Smooth muscle cell of the brain vasculature (primary cell): ENCODE data around the gene PPFIA1.
A peak's percentile ranks its signal among the peaks of the same experiment; 100 is the strongest.

Experiments
- DNase-seq: peaks from one replicate; pipeline ENCODE4 v3.0.0-alpha.2; 2012; ENCODE audit warnings: low read depth, low spot score

The PPFIA1 gene

DNA sequence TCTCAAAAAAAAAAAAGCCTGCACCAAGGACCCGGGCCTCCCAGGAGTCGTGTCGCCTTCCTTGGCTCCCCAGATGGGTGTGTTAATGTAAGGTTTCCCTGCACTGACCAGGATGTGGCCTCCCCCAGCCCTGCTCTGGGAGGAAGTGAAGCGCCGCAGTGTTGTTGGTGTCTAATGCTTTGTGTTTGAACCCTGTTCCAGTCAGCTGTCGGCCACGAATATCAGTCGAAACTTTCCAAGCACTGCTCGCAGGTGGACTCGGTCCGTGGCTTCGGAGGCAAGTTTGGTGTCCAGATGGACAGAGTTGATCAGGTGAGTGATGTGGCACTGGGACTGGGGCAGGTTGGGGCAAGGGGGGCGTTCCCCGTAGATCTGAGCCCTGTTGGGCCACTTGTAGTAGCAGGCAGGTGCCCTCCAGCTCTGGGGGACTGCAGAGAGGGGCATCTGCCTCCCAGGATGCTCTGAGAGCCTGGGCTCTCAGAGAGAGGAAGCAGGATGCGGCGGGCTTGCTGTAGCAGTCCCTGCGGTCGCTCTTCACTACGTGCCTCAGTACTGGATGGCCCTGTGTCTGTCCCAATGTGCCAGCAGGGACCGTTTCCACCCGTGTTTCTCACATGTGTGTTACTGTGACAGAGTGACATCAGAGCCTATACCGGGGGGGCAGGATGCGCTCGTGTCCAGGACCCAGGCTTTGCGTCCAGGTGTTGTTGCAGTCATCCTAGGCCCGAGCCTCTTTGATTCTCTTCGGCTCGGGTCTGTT is 144.0 kb downstream of the PPFIA1 start:
- DNase-seq: no peak

- peak; percentile 70 for DNase-seq
Observed at GRCh38 chr11:70415191-70415590, 144.7 kb downstream of the PPFIA1 start.

- no peak for DNase-seq
Observed at GRCh38 chr11:70415642-70416395, 145.3 kb downstream of the PPFIA1 start.

DNA sequence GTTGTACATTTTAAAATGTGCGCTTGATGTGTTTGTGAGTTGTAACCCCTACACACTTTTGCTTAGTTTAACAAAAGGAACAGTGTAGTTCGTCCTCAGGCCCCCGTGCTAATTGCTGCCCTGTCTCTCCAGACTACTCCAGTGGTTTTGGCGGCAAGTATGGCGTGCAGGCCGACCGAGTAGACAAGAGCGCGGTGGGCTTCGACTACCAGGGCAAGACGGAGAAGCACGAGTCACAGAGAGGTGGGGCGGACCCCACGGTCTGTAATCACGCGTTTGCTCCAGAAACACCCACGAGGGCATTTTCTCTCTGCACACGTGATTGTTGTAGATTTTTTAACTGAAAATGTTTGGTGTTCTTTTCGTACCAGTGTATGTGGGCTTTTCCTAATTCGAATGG is 146.4 kb downstream of the PPFIA1 start:
- no peak for DNase-seq

DNA sequence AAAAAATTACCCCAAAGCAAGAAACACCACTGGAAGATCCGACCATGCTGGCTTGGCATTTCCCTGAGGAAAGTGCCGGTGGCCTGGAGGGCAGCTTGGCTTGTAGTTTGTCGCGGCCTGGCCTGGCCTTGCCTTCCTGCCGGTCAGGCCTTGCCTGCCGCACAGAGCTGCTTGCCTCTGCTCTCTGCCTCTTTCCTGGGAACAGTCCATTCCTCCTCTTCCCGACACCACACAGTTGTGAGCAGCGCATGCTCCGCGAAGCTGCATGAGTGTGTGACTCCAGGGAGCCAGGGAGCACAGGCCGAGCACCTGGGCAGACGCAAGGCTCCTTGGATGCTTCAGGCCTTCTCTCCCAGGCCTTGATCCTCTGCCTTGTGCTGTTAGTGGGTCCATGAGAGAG is 147.6 kb downstream of the PPFIA1 start:
- no peak for DNase-seq

GRCh38 chr11:70419307-70420007 is 149.0 kb downstream of the PPFIA1 start:
- no peak for DNase-seq

DNA sequence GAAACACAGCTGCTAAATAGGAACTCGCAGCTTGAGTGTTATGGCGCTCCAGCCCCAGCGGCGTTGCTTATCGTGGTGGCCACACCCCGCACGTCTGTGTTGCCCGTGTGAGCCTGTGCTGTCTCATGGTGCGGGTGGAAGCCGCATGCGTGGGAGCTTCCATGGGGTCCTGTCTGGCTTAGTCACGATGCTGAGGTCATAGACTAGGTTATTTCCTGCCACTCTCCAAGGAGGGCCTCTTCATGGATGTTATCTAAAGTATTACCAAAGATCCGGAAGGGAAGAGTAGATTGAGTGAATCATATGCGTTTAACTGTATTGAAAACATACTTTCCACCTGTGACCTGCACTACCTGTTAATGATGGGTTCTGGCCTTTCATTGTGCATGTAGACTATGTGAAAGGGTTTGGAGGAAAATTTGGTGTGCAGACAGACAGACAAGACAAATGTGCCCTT is 149.5 kb downstream of the PPFIA1 start:
- DNase-seq: no peak

- DNase-seq: no peak
Observed at GRCh38 chr11:70420496-70420895, 150.0 kb downstream of the PPFIA1 start.

- no peak for DNase-seq
Observed at GRCh38 chr11:70421123-70421522, 150.6 kb downstream of the PPFIA1 start.

- no peak for DNase-seq
Observed at GRCh38 chr11:70422692-70423522, 152.4 kb downstream of the PPFIA1 start.

- DNase-seq: no peak
Observed at GRCh38 chr11:70423523-70424505, 153.3 kb downstream of the PPFIA1 start.

DNA sequence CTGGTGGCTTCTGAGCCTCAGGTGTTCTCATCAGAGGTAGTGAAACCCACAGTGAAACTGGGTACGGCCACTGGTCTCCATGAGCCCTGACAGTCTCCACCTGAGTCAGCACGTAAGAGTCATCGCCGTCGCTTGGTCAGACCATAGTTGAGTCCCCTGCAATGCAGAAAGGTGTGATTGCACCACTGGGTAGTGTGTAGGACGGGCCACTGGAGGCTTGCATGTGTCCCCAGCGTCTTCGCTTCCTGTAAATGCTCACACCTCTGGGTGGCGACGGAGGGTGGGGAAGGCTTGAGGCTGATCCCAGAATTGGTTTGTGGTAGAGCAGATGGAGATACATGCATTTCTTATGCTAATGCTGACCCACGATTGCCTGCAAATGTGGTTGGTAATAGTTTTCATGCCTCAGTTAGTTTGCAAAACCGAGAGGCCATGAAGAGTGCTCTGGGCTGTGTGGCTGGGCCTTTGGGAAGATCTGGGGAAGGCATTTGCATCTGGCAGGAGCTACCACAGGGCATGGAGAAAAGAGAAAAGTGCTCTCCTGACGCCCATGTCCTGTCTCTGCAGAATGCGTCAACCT is 154.4 kb downstream of the PPFIA1 start:
- no peak for DNase-seq

DNA sequence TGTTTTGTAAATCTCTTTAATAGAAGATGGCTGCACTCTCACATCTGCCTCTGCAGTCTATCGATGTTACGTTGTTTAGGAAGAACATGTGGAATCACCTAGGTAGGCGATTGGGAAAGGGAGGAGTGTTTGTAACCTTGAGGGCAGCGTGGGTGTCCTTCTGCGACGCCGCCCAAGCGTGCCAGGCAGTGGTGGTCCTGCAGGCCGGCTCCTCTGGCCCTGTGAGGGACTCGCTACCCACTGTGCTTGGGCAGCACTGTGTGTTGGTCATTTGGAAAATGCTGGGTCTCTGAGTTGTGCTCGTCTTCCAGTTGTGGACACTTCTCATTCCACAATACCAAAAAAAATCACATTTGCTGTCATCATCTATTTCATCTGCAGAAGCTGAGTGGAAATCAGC is 156.9 kb downstream of the PPFIA1 start:
- DNase-seq: no peak

- no peak for DNase-seq
Observed at GRCh38 chr11:70428701-70429427, 158.4 kb downstream of the PPFIA1 start.

- DNase-seq: no peak
Observed at GRCh38 chr11:70429428-70429705, 158.9 kb downstream of the PPFIA1 start.

- DNase-seq: no peak
Observed at GRCh38 chr11:70429724-70430521, 159.4 kb downstream of the PPFIA1 start.

- no peak for DNase-seq
Observed at GRCh38 chr11:70430671-70431574, 160.4 kb downstream of the PPFIA1 start.

- no peak for DNase-seq
Observed at GRCh38 chr11:70431611-70432010, 161.1 kb downstream of the PPFIA1 start.
